Ovary (tissue), 9 donors: ENCODE measurements around the gene ODAM. TPM values are rescaled to one million over a fixed set of nuclear protein-coding genes. Genes with fewer than 3 reads are reported as not detected.

Experiments
- DNase-seq, 5 donors: peaks; one replicate each; pipeline ENCODE4 v3.0.0-alpha.2; 2019 to 2020
- H3K27ac ChIP-seq, 2 donors: fragments of 200-600 bp; one replicate each; pipeline versions ENCODE4 v1.5.1 to v1.8.0; 2019 to 2022
- H3K27me3 ChIP-seq: fragments of 200-600 bp; one replicate; pipeline ENCODE4 v1.8.0; 2022
- H3K36me3 ChIP-seq: fragments of 200-600 bp; sonication (generic); one replicate; pipeline ENCODE4 v1.5.1; 2019
- H3K4me1 ChIP-seq: one replicate; pipeline ENCODE4 v1.8.1; 2013; ENCODE audit warnings: mild to moderate bottlenecking, moderate library complexity; ENCODE audit not compliant: insufficient read depth
- H3K4me3 ChIP-seq: fragments of 200-600 bp; sonication (generic); one replicate; pipeline ENCODE4 v1.5.1; 2017
- H3K9me3 ChIP-seq, 2 donors: fragments of 200-600 bp in 1 of 2; sonication (generic) in 1 of 2; one replicate each; pipeline versions ENCODE4 v1.5.1 to v1.8.1; 2013 to 2019; ENCODE audit warnings: mild to moderate bottlenecking in 1 of 2, moderate library complexity in 1 of 2
- EP300 ChIP-seq: sonication (generic); formaldehyde crosslinking; IDR thresholded peaks from one replicate; pipeline ENCODE4 v1.6.1; 2017; ENCODE audit warnings: antibody characterized with exemption
- POLR2A ChIP-seq: fragments of 450-650 bp; IDR thresholded peaks from one replicate; pipeline ENCODE4 v1.6.1; 2017; ENCODE audit warnings: antibody characterized with exemption, mild to moderate bottlenecking, moderate library complexity
- WGBS, 3 donors: extraction: QIAGEN DNeasy Blood & Tissue Kit in 1 of 3; methylation state at CpG; one replicate each; pipeline versions ENCODE4 v1.1.5 to v1.1.7; 2013 to 2017; 5-methylcytosine and 5-hydroxymethylcytosine counted together
- intact Hi-C, 4 donors: fragments of 100-400 bp; cut with DNase I; formaldehyde crosslinking; loops; one replicate each; pipeline versions ENCODE4 v1.11.0 to v1.15.1; 2022 to 2023
- polyA plus RNA-seq, 2 donors: library from polyadenylated mRNA; stranded (reverse); fragments of 200-250 nt in 1 of 2; fragments of 350-450 nt in 1 of 2; fragmentation: Illumina TruSeq in 1 of 2; extraction: RNeasy Lipid Tissue Mini Kit (QIAGEN cat#74804) in 1 of 2; gene quantifications; one replicate each; pipeline ENCODE4 v1.2.3, GENCODE V29; 2013 to 2014
- total RNA-seq, 7 donors: library from RNA; depleted of rRNA in 2 of 7; stranded (reverse); fragments of >200 nt in 2 of 7; fragmentation: NEBNext Ultra II Directional in 3 of 7; extraction: Animal tissue kit (Norgen Biotek cat#: 25700) in 3 of 7; gene quantifications; one replicate each; pipeline versions ENCODE4 v1.1.0 to v1.2.4, GENCODE V29; 2016 to 2023
- TF ChIP-seq, protein P1 (sequence below), 3 donors: fragments of 450-650 bp in 2 of 3; fragments of 200-600 bp in 1 of 3; IDR thresholded peaks; one replicate each; pipeline versions ENCODE4 v1.5.1 to v1.8.0; 2016 to 2022; ENCODE audit warnings: antibody characterized with exemption in 3 of 3, mild to moderate bottlenecking in 1 of 3
- donor health status: DM: no; HTN: no; CAD: no; lungs with moderate emphysema.
- donor health status: DM: no; HTN: no; CAD: no.
- donor health status: Bipolar disorder and iron deficiency.
- donor health status: DM: yes; HTN: yes; CAD: no.
- donor health status: DM: no; HTN: no; CAD: no.
- donor health status: DM: yes; HTN: yes; CAD: no.

The ODAM gene
- total and polyA plus RNA-seq, 9 donors = 1.8 TPM; not detected in 8

DNA sequence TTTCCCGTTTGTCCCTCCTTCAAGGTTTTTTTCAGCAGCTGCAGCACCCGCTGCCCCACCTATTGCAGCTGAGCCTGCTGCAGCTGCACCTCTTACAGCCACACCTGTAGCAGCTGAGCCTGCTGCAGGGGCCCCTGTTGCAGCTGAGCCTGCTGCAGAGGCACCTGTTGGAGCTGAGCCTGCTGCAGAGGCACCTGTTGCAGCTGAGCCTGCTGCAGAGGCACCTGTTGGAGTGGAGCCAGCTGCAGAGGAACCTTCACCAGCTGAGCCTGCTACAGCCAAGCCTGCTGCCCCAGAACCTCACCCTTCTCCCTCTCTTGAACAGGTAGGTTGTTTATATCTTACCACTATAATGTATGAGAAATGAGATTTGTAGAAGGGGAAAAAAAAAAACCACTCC is 36.9 kb upstream of the ODAM start:
- WGBS, 3 donors = 64 to 76% (median 67%) methylated on average over 2 of the region's 2 CpGs
- Histone ChIP-seq H3K27ac (no peak overlapping the region), H3K36me3 (no peaks in the 10 kb centered on the region), H3K9me3 (no peaks in the 10 kb centered on the region), H3K4me1 (no peaks in the 10 kb centered on the region), H3K4me3 (no peak overlapping the region), H3K27me3 (no peaks in the 10 kb centered on the region)
- TF ChIP-seq POLR2A (no peak), EP300 (no peak)
- TF ChIP-seq, protein P1, sequence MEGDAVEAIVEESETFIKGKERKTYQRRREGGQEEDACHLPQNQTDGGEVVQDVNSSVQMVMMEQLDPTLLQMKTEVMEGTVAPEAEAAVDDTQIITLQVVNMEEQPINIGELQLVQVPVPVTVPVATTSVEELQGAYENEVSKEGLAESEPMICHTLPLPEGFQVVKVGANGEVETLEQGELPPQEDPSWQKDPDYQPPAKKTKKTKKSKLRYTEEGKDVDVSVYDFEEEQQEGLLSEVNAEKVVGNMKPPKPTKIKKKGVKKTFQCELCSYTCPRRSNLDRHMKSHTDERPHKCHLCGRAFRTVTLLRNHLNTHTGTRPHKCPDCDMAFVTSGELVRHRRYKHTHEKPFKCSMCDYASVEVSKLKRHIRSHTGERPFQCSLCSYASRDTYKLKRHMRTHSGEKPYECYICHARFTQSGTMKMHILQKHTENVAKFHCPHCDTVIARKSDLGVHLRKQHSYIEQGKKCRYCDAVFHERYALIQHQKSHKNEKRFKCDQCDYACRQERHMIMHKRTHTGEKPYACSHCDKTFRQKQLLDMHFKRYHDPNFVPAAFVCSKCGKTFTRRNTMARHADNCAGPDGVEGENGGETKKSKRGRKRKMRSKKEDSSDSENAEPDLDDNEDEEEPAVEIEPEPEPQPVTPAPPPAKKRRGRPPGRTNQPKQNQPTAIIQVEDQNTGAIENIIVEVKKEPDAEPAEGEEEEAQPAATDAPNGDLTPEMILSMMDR (IDR thresholded peaks at IDR 0.05) = no peak
- intact Hi-C loops = no loop called here
- DNase-seq = no peak

DNA sequence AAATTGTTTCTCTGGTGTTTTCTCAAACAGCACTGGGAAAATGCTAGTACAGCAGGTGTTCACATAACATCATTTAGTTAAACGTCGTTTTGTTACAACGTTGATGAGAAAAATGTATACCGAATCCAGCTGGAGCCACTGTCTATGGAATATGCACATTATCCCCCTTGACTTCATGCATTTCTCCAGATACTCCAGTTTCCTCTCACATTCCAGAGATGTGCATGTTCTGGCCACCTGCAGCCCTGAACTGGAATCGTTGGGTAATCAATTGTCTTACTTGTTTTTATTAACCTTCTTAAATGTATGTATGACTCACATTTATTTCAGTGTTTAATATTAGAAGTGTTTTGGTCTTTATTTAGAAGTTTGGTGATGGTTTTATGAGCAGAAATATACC is 18.4 kb upstream of the ODAM start:
- Histone ChIP-seq H3K9me3 (no peaks in the 10 kb centered on the region), H3K4me1 (no peaks in the 10 kb centered on the region), H3K36me3 (no peaks in the 10 kb centered on the region), H3K27ac (no peak overlapping the region), H3K4me3 (no peak overlapping the region), H3K27me3 (no peaks in the 10 kb centered on the region)
- intact Hi-C loops = no loop called here
- no peak for TF ChIP-seq POLR2A
- TF ChIP-seq, protein P1 (IDR thresholded peaks at IDR 0.05) = no peak
- TF ChIP-seq EP300 = no peak
- DNase-seq = no peak
- 64 to 79% (median 66%) methylated on average over 5 of the region's 5 CpGs for WGBS, 3 donors

DNA sequence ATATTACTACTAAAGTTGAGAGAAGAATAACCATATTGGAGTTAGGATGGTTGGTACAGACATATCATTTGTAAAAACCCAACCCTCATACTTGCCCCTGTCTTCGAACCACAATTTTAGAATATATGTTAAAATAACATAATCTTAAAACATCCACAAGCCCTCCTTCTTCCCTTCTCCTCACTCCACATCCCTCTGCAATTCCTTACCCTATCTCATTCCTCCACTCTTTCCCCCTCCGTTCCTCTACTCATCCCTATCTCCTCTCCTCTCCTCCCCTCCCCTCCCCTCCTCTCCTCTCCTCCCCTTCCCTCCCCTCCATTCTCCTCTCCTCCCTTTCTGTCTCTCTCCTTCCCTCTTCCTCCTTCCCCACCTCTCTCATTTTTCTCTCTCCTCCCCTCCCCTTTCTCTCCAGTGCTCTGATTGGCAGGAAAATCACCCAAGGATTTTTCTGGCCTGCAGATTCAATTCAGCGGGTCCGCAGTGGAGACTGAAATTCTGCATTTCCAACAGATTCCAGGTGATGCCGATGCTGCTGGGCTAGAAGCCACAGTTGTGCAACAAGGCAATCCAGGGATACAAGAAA is 17.4 kb upstream of the ODAM start:
- 81 to 85% (median 81%) methylated on average over 5 of the region's 5 CpGs for WGBS, 3 donors
- intact Hi-C loops = no loop called here
- TF ChIP-seq EP300 = no peak
- TF ChIP-seq, protein P1 (IDR thresholded peaks at IDR 0.05) = no peak
- no peak for TF ChIP-seq POLR2A

DNA sequence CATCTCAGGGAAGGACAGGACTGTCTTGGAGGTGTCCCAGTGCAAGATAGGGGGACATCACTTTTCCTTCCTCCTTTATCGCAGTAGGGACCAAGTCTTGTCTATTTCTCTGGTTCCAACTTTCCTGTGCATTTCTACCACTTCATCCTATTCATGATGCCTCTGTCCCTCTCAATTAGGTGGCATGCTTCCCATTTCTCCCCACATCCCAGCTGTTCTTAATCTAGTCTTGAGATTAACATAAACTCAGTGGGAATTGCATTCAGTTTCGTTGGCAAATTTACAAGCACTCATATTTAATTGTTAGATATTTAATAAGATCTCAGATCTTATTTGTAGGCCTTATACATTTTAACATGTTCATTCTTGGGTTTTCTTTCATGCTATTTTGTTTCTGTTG is 15.7 kb upstream of the ODAM start:
- no peaks in the 10 kb centered on the region for H3K4me1 ChIP-seq
- intact Hi-C loops = no loop called here
- H3K4me3 ChIP-seq = no peak overlapping the region
- WGBS, 3 donors = 68 to 77% (median 75%) methylated on average over 2 of the region's 2 CpGs
- H3K27me3 ChIP-seq = no peaks in the 10 kb centered on the region
- no peak overlapping the region for H3K27ac ChIP-seq
- no peak for DNase-seq
- no peaks in the 10 kb centered on the region for H3K9me3 ChIP-seq
- no peaks in the 10 kb centered on the region for H3K36me3 ChIP-seq
- TF ChIP-seq EP300 = no peak

More for the DNA sequence above, 17.4 kb upstream of the ODAM start:
- no peaks in the 10 kb centered on the region for H3K9me3 ChIP-seq
- DNase-seq = no peak
- no peaks in the 10 kb centered on the region for H3K27me3 ChIP-seq
- no peak overlapping the region for H3K27ac ChIP-seq
- H3K4me3 ChIP-seq = no peak overlapping the region
- H3K36me3 ChIP-seq = no peaks in the 10 kb centered on the region
- H3K4me1 ChIP-seq = no peaks in the 10 kb centered on the region

DNA sequence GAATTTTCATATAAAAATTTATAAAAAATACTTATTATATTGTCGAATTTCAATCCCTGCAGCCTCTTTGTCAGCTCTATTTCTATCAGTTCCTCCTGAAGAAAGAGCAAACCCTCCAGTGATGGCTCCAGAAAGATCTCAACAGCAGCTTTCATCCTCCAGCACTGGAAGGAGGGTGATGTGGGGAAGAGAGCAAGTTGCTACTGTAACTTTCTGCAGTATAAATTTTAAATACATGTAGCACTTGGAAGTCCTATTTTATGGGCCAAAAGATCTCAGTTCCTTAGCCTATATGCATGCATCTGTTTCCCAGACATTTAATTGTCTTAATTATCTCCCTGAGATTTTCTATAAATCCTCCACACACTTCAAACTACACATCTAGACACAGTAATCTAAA is 13.7 kb upstream of the ODAM start:
- no peak for DNase-seq
- no peak overlapping the region for H3K4me3 ChIP-seq
- H3K4me1 ChIP-seq = no peaks in the 10 kb centered on the region
- no peaks in the 10 kb centered on the region for H3K9me3 ChIP-seq
- WGBS, 3 donors = 39 to 61% (median 59%) methylated on average over 1 of the region's 1 CpG
- TF ChIP-seq, protein P1 (IDR thresholded peaks at IDR 0.05) = no peak
- TF ChIP-seq EP300 (no peak), POLR2A (no peak)
- H3K27me3 ChIP-seq = no peaks in the 10 kb centered on the region
- intact Hi-C loops = no loop called here
- H3K27ac ChIP-seq = no peak overlapping the region
- H3K36me3 ChIP-seq = no peaks in the 10 kb centered on the region
